Umbilical cord (tissue), 2 donors: ENCODE results near the gene CHAMP1. TPM values are rescaled to one million over a fixed set of nuclear protein-coding genes. Genes with fewer than 3 reads are reported as not detected.
"Not testable (repeated sequence)": the region's sequence is repeated elsewhere in the genome, so short reads cannot be mapped to it uniquely, and the experiment has no call there.

Experiments used
- DNase-seq: peaks from one replicate; pipeline ENCODE4 v3.0.0-alpha.2; 2015; ENCODE audit warnings: low spot score
- total RNA-seq: library from RNA; depleted of rRNA; stranded (reverse); fragments of >200 nt; gene quantifications from one replicate; pipeline ENCODE4 v1.2.3, GENCODE V29; 2014; ENCODE audit warnings: low replicate concordance; ENCODE audit not compliant: insufficient read depth

Gene CHAMP1
- total RNA-seq, 1 donor from 2014 or later = 16.9 TPM

GRCh38 chr13:114334305-114335053, 20.2 kb downstream of the CHAMP1 start:
- no peak for DNase-seq

DNA sequence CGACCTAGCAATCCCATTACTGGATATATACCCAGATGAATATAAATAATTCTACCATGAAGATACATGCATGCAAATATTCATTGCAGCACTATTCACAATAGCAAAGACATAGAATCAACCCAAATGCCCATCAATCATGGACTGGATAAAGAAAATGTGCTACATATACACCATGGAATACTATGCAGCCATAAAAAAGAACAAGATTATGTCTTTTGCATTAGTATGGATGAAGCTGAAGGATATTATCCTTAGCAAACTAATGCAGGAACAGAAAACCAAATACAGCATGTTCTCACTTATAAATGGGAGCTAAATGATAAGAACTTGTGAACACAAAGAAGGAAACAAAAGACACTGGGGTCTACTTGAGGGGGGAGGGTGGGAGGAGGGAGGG, 22.2 kb downstream of the CHAMP1 start:
- not testable (repeated sequence) for DNase-seq

- no peak for DNase-seq
Measured at GRCh38 chr13:114338959-114339358, 24.7 kb downstream of the CHAMP1 start.

DNA sequence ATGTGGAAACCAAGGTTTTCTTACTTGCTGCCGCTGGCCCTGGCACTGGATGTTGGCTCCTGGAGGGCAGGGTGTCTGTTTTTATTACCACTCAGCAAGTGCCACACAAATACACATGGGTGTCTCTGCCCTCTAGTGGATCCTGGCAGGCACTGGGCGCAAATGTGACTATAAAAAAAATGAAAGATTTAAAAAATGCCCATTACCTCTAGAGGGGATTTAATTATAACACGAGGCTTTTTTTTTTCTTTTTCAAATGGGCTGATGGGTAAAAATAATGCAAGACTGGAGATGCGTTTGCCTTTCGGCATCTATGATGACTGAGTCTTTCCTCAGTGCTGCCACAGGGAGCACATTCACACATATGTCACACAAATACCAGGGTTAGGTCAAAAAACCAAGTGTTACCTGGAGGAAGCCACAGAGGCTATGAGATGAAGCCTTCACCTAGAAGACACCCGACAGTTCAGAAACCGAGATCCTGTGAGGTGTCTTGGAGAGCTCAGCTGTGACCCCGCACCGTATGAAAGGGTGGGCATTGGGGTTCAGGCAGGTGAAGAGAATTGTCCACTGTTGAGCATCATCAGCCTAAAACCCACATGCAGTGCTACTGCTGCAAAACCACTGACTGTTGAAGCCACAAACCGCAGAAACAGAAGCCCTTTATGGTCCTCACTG, 25.7 kb downstream of the CHAMP1 start:
- DNase-seq = peak; percentile 16

DNA sequence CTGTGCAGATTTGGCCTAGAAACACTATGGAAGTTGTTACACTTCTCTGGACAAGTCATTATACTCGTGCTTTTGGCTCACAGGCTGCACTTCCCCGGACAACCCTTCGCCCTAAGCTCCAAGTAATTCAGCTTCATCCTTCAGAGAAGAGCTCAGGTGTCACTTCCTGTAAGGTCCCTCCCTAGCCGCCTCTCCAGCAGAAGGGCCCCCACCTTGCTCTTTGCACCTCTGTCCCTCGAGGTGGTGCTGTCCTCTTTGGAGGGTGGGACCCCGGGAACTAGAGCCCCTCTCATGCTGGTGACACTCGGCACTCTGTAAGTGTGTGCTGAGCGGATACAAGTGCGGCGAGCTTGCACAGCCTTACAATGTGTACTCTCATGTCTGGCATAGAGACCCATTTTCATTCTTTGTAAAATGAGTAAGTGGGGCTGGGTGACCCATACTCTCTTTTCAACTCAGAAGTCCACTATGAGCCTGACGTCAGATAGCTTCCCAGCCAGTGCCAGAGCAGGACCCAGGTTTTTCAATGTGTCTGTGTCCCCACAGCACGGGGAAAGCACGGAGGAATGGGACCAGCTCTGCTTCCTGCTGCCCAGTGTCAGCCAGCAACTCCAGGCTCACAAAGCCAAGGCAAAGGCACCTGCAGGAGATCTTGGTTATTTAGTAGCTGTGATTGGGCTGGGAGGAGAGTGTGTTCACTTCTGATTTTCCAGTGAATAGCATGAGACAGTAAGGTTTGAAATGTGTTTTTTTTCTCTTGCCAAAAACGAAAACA, 26.9 kb downstream of the CHAMP1 start:
- no peak for DNase-seq

DNA sequence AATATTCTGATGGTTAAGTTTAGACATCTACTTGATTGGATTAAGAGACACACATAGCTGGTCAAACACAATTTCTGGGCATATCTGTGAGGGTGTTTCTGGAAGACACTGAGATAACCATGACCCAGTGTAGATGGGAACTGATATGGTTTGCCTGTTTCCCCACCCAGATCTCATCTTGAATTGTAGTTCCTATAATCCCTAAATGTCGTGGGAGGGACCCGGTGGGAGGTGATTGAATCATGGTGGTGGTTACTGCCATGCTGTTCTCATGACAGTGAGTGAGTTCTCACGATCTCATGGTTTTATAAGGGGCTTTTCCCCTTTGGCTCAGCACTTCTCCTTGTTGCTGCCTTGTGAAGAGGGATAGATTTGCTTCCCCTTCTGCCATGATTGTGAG, 33.0 kb downstream of the CHAMP1 start:
- not testable (repeated sequence) for DNase-seq

- not testable (repeated sequence) for DNase-seq
Measured at GRCh38 chr13:114352763-114353162, 38.5 kb downstream of the CHAMP1 start.

DNA sequence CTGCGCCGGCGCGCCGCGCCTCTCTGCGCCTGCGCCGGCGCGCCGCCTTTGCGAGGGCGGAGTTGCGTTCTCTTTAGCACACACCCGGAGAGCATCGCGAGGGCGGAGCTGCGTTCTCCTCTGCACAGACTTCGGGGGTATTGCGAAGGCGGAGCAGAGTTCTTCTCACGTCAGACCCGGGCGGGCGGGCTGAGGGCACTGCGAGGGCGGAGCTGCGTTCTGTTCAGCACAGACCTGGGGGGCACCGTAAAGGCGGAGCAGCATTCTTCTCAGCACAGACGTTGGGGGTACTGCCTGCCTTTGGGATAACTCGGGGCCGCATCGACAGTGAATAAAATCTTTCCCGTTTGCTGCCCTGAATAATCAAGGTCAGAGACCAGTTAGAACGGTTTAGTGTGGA, 39.1 kb downstream of the CHAMP1 start:
- DNase-seq = not testable (repeated sequence)

Other genes with a start within 250 kb of the CHAMP1 start
- gene RASA3, start 181.9 kb upstream of the CHAMP1 start, total RNA-seq = 25.3 TPM
- 7.5 TPM for gene CFAP97D2, start 135.2 kb upstream of the CHAMP1 start, total RNA-seq
- gene CDC16, start 79.6 kb upstream of the CHAMP1 start, total RNA-seq = 52.5 TPM
- 22.1 TPM for gene UPF3A, start 32.9 kb upstream of the CHAMP1 start, total RNA-seq